Prostate gland (tissue), 2 donors: ENCODE measurements around the gene GRIN2A.

Source experiments
- POLR2AphosphoS5 ChIP-seq: sonication (generic); formaldehyde crosslinking; IDR thresholded peaks from one replicate; pipeline ENCODE4 v1.6.1; 2017; ENCODE audit warnings: antibody characterized with exemption
- TF ChIP-seq, protein P1 (sequence below), 4 experiments: fragments of 200-600 bp in 2 of 4; fragments of 450-650 bp in 2 of 4; sonication (generic) in 2 of 4; IDR thresholded peaks; 1 replicate in 3 of 4; 2 replicates in 1 of 4; pipeline ENCODE4 v1.5.1; 2016 to 2019; ENCODE audit warnings: antibody characterized with exemption in 4 of 4, mild to moderate bottlenecking in 2 of 4, moderate library complexity in 2 of 4

DNA sequence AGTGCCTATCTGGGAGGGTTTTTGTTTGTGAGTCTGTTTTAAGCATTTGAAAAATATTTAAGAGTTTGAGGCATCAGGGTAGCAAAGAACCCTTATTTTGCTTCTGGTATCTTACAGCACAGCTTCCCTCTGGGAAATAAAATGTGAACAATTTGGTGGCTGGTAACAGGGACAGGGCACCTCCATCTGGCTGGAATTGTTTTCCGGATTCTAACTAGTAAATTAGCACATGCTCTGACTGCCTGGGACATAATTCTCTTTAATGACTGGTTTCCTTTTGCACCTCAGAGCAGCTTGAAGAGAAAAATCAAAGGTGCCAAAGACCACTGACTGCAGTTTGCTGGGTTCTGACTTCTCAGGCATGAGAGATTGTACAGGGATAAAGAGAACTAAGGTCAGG, 469.1 kb downstream of the GRIN2A start:
- TF ChIP-seq, protein P1, sequence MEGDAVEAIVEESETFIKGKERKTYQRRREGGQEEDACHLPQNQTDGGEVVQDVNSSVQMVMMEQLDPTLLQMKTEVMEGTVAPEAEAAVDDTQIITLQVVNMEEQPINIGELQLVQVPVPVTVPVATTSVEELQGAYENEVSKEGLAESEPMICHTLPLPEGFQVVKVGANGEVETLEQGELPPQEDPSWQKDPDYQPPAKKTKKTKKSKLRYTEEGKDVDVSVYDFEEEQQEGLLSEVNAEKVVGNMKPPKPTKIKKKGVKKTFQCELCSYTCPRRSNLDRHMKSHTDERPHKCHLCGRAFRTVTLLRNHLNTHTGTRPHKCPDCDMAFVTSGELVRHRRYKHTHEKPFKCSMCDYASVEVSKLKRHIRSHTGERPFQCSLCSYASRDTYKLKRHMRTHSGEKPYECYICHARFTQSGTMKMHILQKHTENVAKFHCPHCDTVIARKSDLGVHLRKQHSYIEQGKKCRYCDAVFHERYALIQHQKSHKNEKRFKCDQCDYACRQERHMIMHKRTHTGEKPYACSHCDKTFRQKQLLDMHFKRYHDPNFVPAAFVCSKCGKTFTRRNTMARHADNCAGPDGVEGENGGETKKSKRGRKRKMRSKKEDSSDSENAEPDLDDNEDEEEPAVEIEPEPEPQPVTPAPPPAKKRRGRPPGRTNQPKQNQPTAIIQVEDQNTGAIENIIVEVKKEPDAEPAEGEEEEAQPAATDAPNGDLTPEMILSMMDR (IDR thresholded peaks at IDR 0.05): no peak
- no peak for TF ChIP-seq POLR2AphosphoS5
